HG03565 (cell line): ENCODE results near the gene FKBP9.
A peak's percentile ranks its signal among the peaks of the same experiment; 100 is the strongest.
"Not testable (repeated sequence)": the region's sequence is repeated elsewhere in the genome, so short reads cannot be mapped to it uniquely, and the experiment has no call there.

Source experiments
- ATAC-seq: cut with Tn5 transposase; IDR thresholded peaks from one replicate; pipeline ENCODE4 v1.9.1; 2021; ENCODE audit warnings: mild to moderate bottlenecking, moderate library complexity; ENCODE audit not compliant: unreplicated experiment

The FKBP9 gene, protein sequence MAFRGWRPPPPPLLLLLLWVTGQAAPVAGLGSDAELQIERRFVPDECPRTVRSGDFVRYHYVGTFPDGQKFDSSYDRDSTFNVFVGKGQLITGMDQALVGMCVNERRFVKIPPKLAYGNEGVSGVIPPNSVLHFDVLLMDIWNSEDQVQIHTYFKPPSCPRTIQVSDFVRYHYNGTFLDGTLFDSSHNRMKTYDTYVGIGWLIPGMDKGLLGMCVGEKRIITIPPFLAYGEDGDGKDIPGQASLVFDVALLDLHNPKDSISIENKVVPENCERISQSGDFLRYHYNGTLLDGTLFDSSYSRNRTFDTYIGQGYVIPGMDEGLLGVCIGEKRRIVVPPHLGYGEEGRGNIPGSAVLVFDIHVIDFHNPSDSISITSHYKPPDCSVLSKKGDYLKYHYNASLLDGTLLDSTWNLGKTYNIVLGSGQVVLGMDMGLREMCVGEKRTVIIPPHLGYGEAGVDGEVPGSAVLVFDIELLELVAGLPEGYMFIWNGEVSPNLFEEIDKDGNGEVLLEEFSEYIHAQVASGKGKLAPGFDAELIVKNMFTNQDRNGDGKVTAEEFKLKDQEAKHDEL

GRCh38 chr7:32957326-32958045 lies at the start of gene FKBP9:
TSS of gene FKBP9 (plus strand) at chr7:32957440. CDS start at chr7:32957574, 134 bp downstream.
- ATAC-seq: peak; percentile 64

- no peak for ATAC-seq
Observed at GRCh38 chr7:32910195-32910594, 47.0 kb upstream of the FKBP9 start.

GRCh38 chr7:32914184-32914583 lies 43.1 kb upstream of the FKBP9 start:
- no peak for ATAC-seq

DNA sequence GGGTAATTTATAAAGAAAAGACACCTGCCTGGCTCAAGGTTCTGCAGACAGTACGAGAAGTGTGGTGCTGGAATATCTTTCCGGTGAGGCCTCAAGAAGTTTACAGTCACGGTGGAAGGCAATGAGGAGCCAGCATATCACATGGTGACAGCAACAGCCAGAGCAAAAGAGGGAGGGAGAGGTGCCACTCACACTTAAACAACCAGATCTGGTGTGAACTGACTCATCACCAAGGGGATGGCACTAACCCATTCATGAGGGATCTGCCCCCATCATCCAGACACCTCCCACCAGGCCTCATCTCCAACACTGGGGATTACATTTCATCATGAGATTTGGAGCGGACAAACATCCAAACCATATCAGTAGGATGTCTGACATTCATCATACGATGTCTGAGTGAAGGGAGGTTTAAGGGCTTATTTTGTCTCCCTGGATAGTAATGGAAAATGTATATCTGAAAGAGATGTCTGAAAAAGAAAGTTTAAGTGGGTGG lies 42.2 kb upstream of the FKBP9 start:
- no peak for ATAC-seq

- no peak for ATAC-seq
Observed at GRCh38 chr7:32916006-32916405, 41.2 kb upstream of the FKBP9 start.

- not testable (repeated sequence) for ATAC-seq
Observed at GRCh38 chr7:32916994-32917393, 40.2 kb upstream of the FKBP9 start.

DNA sequence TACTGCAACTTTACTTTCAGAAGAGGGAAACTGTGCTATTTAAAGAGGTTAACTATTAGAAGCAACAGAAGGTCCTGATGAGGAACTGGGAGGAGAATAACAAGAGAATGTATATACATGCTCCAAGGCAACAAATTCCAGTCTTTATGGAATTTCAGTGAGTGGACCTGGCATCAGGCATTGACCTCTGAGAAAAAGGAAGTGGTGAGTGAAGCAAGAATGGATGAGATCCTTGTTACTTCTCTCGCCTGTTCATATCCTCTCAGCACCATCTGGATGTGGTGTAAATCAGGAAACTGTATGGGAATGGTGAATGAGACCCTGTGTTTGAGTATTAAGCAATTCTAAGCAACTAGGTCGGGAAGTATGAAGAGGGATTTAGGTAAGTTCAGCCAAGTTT lies 35.3 kb upstream of the FKBP9 start:
- no peak for ATAC-seq

DNA sequence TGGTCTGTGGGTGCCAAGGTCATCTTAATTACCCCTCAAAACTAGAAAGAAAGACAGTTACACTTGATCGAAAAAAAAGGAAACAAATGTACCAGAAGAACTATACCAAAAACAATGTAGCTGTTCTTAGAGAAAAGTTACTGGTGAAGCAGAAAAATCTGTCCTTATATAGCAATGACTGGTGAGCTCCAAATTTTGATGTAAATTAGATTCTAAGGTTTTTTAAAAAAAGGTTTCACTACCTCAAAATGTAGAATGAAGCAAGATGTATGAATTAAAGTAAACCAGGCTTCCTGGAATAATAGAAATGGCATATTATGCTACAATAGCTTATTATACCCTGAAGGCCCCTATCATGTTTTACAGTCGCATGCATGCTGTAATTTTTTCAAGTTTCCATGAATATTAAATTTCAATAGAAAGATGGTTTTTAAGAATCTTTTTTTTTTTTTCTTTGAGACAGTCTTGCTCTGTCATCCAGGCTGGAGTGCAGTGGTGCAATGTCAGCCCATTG lies 28.4 kb upstream of the FKBP9 start:
- ATAC-seq: no peak

GRCh38 chr7:32929430-32930143 lies 27.7 kb upstream of the FKBP9 start:
- ATAC-seq: no peak

DNA sequence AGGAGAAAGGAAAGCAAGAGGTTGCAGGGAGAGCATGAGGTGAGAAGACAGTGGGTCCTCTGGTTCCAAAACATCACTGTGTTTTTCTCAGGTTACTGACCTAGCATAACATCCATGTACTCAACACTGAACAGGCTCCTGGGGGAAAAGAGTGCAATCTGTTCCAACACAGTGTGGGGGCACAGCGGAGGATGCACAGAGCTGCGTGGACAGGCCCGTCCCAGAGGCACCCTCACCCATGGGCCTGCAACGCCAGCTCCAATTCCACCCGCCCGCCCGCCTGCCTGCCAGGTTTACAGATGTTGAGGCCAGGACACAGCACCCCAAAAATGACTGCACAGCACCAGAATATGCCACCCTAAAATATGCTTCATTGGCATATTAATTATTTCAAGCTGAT lies 26.9 kb upstream of the FKBP9 start:
- no peak for ATAC-seq

GRCh38 chr7:32935558-32935957 lies 21.7 kb upstream of the FKBP9 start:
- no peak for ATAC-seq

DNA sequence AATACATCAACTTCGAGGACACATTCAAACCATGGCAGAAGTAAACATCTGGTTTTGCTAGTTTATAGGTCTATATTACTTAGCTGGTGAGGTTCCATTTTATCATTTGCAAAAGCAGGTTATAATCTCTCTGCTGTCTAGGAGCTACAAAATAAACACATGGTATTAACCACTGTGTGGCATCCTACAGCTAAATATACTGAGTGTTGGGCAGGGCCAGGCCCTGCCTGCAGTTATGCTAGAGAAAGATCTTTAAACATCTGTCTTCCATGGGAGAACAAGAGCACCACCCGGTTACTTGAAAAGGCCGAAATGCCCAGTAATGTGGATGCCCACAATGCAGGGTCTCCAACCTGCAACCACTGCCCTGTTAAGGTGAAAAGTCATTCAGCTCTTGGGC lies 20.6 kb upstream of the FKBP9 start:
- ATAC-seq: no peak

GRCh38 chr7:32937344-32938174 lies 19.7 kb upstream of the FKBP9 start:
- ATAC-seq: no peak

- ATAC-seq: no peak
Observed at GRCh38 chr7:32941181-32941580, 16.1 kb upstream of the FKBP9 start.

DNA sequence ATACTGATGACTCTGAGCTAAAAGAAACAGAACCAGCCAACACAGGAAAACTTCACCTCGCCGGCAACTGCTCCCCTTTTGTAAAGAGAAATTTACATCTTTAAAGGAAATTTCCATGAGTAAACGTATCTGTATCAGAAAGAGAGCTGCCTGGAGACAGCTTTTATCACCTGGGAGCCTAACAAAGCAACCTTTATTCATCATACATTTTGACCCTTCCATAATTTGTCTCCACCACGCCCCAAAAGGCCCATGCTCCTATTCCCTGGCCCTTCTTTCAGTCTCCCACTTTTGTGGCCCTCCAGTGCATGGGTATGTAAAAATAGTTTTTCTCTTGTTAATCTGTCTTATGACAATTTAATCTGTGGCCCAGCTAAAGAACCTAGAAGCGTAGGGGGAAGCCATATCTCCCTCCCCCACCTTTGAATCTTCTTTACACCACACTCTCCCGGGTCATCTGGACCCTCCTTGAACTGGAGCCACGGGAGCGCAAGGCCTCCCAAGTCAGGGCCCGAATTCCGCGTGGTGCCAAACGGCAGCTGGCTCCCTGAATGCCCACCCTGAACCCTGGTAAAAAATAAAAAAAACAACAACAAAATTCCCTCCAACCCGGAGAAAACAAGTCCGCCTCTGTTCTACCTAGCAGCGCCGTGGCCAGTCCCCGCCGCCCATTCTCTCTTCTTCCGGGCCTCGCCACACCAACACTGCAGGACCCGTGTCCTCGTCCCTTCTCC lies 15.4 kb upstream of the FKBP9 start:
- ATAC-seq: no peak

GRCh38 chr7:32942415-32943251 lies 14.6 kb upstream of the FKBP9 start:
- peak; percentile 81 for ATAC-seq

DNA sequence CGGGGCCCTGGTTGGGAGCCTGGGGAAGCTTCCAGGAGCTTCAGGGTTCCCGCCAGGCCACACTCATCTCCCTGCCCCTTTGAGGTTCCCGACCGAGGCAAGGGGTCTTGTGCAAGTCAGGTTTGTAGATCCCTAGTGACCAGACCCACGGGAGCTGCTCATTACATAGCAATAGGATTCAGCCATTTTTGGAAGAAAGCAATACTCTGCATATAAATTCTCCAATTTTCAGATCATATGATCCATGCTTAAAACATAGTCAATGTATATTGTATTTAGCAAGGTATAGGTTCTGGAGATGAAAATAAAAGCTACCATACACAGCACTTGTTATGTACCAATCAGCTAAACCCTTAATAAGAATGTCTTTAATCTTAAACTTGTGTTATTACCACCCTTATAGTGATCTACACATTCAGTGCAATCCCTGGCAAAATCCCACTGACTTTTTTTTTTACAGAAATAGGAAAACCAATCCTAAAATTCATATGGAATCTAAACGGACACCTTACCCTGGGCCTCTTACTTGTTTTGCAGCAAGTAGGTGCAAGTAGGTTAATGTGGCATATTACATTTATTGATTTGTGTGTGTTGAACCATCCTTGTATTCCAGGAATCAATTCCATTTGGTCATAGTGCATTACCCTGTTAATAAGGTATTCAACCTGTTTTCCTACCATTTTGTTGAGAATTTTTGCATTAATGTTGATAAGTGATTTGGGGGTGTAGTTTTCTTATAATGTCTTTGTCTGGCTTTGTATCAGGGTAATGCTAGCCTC lies 13.8 kb upstream of the FKBP9 start:
- no peak for ATAC-seq
